Measurements from ENCODE around the gene KCNQ2.

The KCNQ2 gene

DNA sequence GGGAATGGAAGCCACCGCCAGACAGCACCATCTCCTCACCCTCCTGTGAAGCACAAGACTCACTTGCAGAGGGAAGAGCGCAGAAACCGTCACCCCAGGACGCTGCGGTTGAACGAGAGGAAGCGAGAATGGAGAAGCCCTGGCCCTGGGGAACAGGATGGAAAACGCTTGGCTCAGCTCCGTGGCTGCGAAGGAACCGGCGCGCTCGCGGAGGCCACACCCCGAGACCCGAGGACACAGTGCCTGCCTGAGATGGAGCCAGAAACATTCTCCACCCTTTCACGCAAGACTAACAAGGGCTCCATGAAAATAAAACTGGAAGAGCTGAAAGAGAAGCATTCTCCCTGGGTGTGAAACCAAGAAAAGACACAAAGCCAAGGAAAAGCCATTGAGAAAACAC is 86.0 kb downstream of the KCNQ2 start:
- Histone ChIP-seq H3K4me1 (ENCODE audit: control insufficient read depth, low read length) (no peaks in the 10 kb centered on the region), H3K36me3 (ENCODE audit: control insufficient read depth, low read length) (no peaks in the 10 kb centered on the region), H3K9me3 (ENCODE audit: control insufficient read depth, insufficient read depth, low read length) (peaks cover 25% of the 10 kb centered on the region), H3K27ac (ENCODE audit: low read depth, low read length) (no peak overlapping the region), H3K4me3 (ENCODE audit: low read length) (no peak overlapping the region), H3K4me2 (ENCODE audit: low read length) (no peak overlapping the region), H3F3A (ENCODE audit: control insufficient read depth, insufficient read depth) (no peaks in the 10 kb centered on the region), H4K20me1 (ENCODE audit: control insufficient read depth, insufficient read depth, low read depth, low read length) (no peaks in the 10 kb centered on the region), H3K9me2 (replicated peaks; ENCODE audit: control insufficient read depth, low read length) (no peaks in the 10 kb centered on the region), H3K79me2 (ENCODE audit: control insufficient read depth, low read length) (no peaks in the 10 kb centered on the region), H3K27me3 (ENCODE audit: control insufficient read depth, low read length) (no peaks in the 10 kb centered on the region)
- TF ChIP-seq, protein P1, sequence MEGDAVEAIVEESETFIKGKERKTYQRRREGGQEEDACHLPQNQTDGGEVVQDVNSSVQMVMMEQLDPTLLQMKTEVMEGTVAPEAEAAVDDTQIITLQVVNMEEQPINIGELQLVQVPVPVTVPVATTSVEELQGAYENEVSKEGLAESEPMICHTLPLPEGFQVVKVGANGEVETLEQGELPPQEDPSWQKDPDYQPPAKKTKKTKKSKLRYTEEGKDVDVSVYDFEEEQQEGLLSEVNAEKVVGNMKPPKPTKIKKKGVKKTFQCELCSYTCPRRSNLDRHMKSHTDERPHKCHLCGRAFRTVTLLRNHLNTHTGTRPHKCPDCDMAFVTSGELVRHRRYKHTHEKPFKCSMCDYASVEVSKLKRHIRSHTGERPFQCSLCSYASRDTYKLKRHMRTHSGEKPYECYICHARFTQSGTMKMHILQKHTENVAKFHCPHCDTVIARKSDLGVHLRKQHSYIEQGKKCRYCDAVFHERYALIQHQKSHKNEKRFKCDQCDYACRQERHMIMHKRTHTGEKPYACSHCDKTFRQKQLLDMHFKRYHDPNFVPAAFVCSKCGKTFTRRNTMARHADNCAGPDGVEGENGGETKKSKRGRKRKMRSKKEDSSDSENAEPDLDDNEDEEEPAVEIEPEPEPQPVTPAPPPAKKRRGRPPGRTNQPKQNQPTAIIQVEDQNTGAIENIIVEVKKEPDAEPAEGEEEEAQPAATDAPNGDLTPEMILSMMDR (IDR thresholded peaks at IDR 0.05; ENCODE audit: low read depth, low read length, poor library complexity, severe bottlenecking) = no peak
- TF ChIP-seq EZH2phosphoT487 (IDR thresholded peaks at IDR 0.05; ENCODE audit: borderline replicate concordance, low read length) = no peak

- TF ChIP-seq, protein P1 (IDR thresholded peaks at IDR 0.05; ENCODE audit: low read depth, low read length, poor library complexity, severe bottlenecking) = no peak
- TF ChIP-seq EZH2phosphoT487 (IDR thresholded peaks at IDR 0.05; ENCODE audit: borderline replicate concordance, low read length) = no peak
- Histone ChIP-seq H3K27ac (ENCODE audit: low read depth, low read length) (no peak overlapping the region), H3F3A (ENCODE audit: control insufficient read depth, insufficient read depth) (no peaks in the 10 kb centered on the region), H4K20me1 (ENCODE audit: control insufficient read depth, insufficient read depth, low read depth, low read length) (no peaks in the 10 kb centered on the region), H3K4me3 (ENCODE audit: low read length) (no peak overlapping the region), H3K4me1 (ENCODE audit: control insufficient read depth, low read length) (no peaks in the 10 kb centered on the region), H3K27me3 (ENCODE audit: control insufficient read depth, low read length) (no peaks in the 10 kb centered on the region), H3K4me2 (ENCODE audit: low read length) (no peak overlapping the region), H3K36me3 (ENCODE audit: control insufficient read depth, low read length) (no peaks in the 10 kb centered on the region), H3K9me2 (replicated peaks; ENCODE audit: control insufficient read depth, low read length) (no peaks in the 10 kb centered on the region), H3K9me3 (ENCODE audit: control insufficient read depth, insufficient read depth, low read length) (peaks cover 25% of the 10 kb centered on the region), H3K79me2 (ENCODE audit: control insufficient read depth, low read length) (no peaks in the 10 kb centered on the region)
These were observed 86.6 kb downstream of the KCNQ2 start for GRCh38 chr20:63385819-63386218.

DNA sequence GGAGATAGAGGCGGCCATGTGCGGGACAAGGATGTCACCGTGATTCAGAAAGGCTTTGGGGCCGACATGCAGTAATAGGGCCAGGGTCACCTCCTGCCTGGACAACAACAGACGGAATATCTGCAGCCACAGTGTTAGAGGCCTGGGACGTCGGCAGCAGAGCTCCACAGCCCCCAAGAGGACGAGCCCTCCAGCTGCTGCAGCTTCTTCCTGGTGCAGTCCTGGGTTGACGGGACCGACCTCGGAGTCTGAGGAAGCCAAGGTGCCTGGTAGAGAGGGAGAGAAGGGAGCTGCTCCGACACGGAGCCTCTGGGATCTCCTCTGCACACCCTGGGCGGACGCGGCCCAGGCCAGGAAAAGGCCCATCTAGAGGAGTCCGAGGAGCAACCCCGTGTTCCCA is 88.1 kb downstream of the KCNQ2 start:
- Histone ChIP-seq H3K4me2 (ENCODE audit: low read length) (no peak overlapping the region), H3K9me3 (ENCODE audit: control insufficient read depth, insufficient read depth, low read length) (peaks cover 32% of the 10 kb centered on the region)

More for the DNA sequence above, 88.1 kb downstream of the KCNQ2 start:
- Histone ChIP-seq H3F3A (ENCODE audit: control insufficient read depth, insufficient read depth) (no peaks in the 10 kb centered on the region), H3K27ac (ENCODE audit: low read depth, low read length) (no peak overlapping the region), H4K20me1 (ENCODE audit: control insufficient read depth, insufficient read depth, low read depth, low read length) (no peaks in the 10 kb centered on the region), H3K4me1 (ENCODE audit: control insufficient read depth, low read length) (no peaks in the 10 kb centered on the region), H3K36me3 (ENCODE audit: control insufficient read depth, low read length) (no peaks in the 10 kb centered on the region), H3K9me2 (replicated peaks; ENCODE audit: control insufficient read depth, low read length) (no peaks in the 10 kb centered on the region), H3K79me2 (ENCODE audit: control insufficient read depth, low read length) (no peaks in the 10 kb centered on the region), H3K27me3 (ENCODE audit: control insufficient read depth, low read length) (no peaks in the 10 kb centered on the region), H3K4me3 (ENCODE audit: low read length) (no peak overlapping the region)
- TF ChIP-seq, protein P1 (IDR thresholded peaks at IDR 0.05; ENCODE audit: low read depth, low read length, poor library complexity, severe bottlenecking) = no peak
- TF ChIP-seq EZH2phosphoT487 (IDR thresholded peaks at IDR 0.05; ENCODE audit: borderline replicate concordance, low read length) = no peak
